Stimulated activated CD8-positive, alpha-beta memory T cell treated with anti-CD3 and anti-CD28 coated beads, Interleukin-4, amount 100 ng/mL, for 48 hours (primary cell): Measurements from ENCODE around the gene FAM50A.

ENCODE experiments used
- DNase-seq: peaks from one replicate; pipeline ENCODE4 v3.0.0-alpha.2; 2020

FAM50A gene

GRCh38 chrX:154468217-154468616, 24.3 kb downstream of the FAM50A start:
- DNase-seq, result no peak

GRCh38 chrX:154469114-154469513, 25.2 kb downstream of the FAM50A start:
- DNase-seq, result no peak

- DNase-seq, result no peak
Observed at GRCh38 chrX:154469880-154470279, 25.9 kb downstream of the FAM50A start.

- DNase-seq, result no peak
Observed at GRCh38 chrX:154470434-154470833, 26.5 kb downstream of the FAM50A start.

GRCh38 chrX:154470914-154471568, 27.1 kb downstream of the FAM50A start:
- no peak for DNase-seq

GRCh38 chrX:154471839-154472684, 28.1 kb downstream of the FAM50A start:
- no peak for DNase-seq

GRCh38 chrX:154472685-154473632, 29.0 kb downstream of the FAM50A start:
- DNase-seq, result no peak

GRCh38 chrX:154473683-154474082, 29.7 kb downstream of the FAM50A start:
- DNase-seq, result no peak

- DNase-seq, result no peak
Observed at GRCh38 chrX:154476821-154477220, 32.9 kb downstream of the FAM50A start.

- DNase-seq, result no peak
Observed at GRCh38 chrX:154477891-154478477, 34.0 kb downstream of the FAM50A start.

GRCh38 chrX:154478728-154479622, 35.0 kb downstream of the FAM50A start, which contains the start of gene LAGE3:
TSS of gene LAGE3 (minus strand) at chrX:154479281. CDS start at chrX:154478915, 366 bp downstream.
- DNase-seq, result peak; percentile 96

GRCh38 chrX:154481195-154481594, 37.3 kb downstream of the FAM50A start:
- no peak for DNase-seq

- no peak for DNase-seq
Observed at GRCh38 chrX:154481911-154482601, 38.1 kb downstream of the FAM50A start.

GRCh38 chrX:154482786-154483185, 38.8 kb downstream of the FAM50A start:
- DNase-seq, result no peak

- DNase-seq, result no peak
Observed at GRCh38 chrX:154483325-154483724, 39.4 kb downstream of the FAM50A start.

- no peak for DNase-seq
Observed at GRCh38 chrX:154484255-154485149, 40.6 kb downstream of the FAM50A start.

- no peak for DNase-seq
Observed at GRCh38 chrX:154485150-154486051, 41.5 kb downstream of the FAM50A start.

- DNase-seq, result peak; percentile 44
Observed at GRCh38 chrX:154486052-154486395, 42.1 kb downstream of the FAM50A start.
